GM10248 (cell line): ENCODE data around the gene ASXL3.

ENCODE experiments used
- CTCF ChIA-PET: fragments of 300-600 bp; sonication (Branson Sonifier 250); formaldehyde crosslinking; extraction: SDS; loops from one replicate; lab custom pipeline; 2021; ENCODE audit warnings: antibody characterized with exemption; lab: Yijun Ruan, JAX
- POLR2A ChIA-PET: fragments of 350-650 bp; sonication (Branson Sonifier 250); formaldehyde crosslinking; extraction: SDS; loops from one replicate; lab custom pipeline; 2020; ENCODE audit warnings: antibody characterized with exemption; lab: Yijun Ruan, JAX
- DNase-seq: peaks from one replicate; pipeline ENCODE4 v3.0.0; 2012; ENCODE audit errors: extremely low spot score
- TF ChIP-seq, protein P1 (sequence below): IDR thresholded peaks from 2 replicates; pipeline ENCODE4 v1.5.1; 2012; ENCODE audit warnings: mild to moderate bottlenecking, low read depth; ENCODE audit errors: extremely low read depth, missing control alignments, control extremely low read depth

ASXL3 gene

DNA sequence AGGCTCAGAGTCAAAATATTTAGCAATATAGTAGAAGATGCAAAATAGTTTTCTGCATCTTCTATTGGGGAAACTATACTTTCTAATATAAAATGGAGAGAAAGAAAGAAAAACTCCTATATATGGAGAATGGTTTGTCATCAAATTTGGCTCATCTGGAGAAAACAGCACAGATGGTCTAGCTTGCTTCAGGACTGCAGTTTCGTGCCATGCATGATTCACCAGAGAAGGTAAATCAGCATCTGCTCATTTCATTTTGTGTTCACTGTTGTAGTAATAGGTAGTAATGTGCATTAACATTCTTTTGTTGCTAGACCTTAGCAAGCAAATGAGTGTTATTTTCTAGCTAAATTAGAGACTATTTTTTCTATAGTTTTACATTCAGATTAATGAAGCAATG is 179.0 kb downstream of the ASXL3 start:
- CTCF ChIA-PET: no interaction called here
- no peak for DNase-seq
- POLR2A ChIA-PET: no interaction called here
- TF ChIP-seq, protein P1, sequence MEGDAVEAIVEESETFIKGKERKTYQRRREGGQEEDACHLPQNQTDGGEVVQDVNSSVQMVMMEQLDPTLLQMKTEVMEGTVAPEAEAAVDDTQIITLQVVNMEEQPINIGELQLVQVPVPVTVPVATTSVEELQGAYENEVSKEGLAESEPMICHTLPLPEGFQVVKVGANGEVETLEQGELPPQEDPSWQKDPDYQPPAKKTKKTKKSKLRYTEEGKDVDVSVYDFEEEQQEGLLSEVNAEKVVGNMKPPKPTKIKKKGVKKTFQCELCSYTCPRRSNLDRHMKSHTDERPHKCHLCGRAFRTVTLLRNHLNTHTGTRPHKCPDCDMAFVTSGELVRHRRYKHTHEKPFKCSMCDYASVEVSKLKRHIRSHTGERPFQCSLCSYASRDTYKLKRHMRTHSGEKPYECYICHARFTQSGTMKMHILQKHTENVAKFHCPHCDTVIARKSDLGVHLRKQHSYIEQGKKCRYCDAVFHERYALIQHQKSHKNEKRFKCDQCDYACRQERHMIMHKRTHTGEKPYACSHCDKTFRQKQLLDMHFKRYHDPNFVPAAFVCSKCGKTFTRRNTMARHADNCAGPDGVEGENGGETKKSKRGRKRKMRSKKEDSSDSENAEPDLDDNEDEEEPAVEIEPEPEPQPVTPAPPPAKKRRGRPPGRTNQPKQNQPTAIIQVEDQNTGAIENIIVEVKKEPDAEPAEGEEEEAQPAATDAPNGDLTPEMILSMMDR: no peak

DNA sequence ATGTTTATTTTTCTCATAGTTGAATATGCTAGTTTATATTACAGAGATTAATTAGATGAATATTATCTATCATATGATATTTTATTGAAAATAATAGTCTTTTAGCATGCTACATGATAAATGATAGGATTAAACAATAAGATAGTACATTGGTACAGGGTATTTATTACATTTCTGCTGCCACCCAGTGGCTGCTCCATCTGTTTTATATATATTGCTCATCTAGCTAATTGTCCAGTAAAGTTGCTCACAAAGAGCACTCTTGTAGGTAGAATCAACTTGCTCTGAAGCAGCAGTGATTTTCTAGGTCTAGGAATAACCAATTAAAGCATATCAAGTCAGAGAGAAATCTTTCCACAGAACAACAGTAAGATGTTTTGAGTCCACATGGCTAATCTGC is 183.3 kb downstream of the ASXL3 start:
- DNase-seq: no peak
- ChIA-PET POLR2A (no interaction called here), CTCF (interaction anchor here (1.0 to 2.4 kb wide), 5 partner anchors 18 to 531 kb away, joined by 3 to 22 read pairs (median 8); no protein-coding TSS in a partner anchor)
- TF ChIP-seq, protein P1: peak; percentile 55

DNA sequence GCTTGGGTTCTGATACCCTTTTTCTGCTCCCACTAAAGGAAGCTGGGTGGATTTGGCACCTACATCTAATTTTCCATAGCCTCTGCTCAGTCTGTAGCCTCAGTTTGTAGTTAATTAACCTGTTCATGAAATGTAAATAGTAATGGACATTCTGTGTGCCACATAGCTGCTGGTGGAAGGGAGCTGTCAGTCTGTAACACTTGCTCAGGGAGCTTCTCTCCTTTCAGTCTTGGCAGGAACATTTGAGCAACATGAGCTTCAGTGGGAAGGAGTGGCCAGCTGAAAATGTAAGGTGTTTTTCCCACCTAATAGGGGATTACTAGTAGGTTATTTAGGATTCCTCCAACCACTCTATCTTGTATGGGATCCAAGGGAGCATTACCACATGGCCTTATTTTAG is 203.4 kb downstream of the ASXL3 start:
- CTCF ChIA-PET: interaction anchor here (1.4 to 1.8 kb wide), 3 partner anchors 16 to 549 kb away, joined by 3 to 5 read pairs (median 4); no protein-coding TSS in a partner anchor
- POLR2A ChIA-PET: no interaction called here
- TF ChIP-seq, protein P1: no peak
- no peak for DNase-seq
